Naive thymus-derived CD8-positive, alpha-beta T cell (primary cell): ENCODE measurements around the gene RPH3AL. TPM values are rescaled to one million over a fixed set of nuclear protein-coding genes. Genes with fewer than 3 reads are reported as not detected.

Experiments used
- ATAC-seq, 2 donors: fragments of 150-1000 bp; cut with Tn5 transposase in 1 of 2; sonication (Bioruptor Pico), chemical (Tn5 transposase) in 1 of 2; 1 replicate in 1 of 2; 2 replicates in 1 of 2; pipeline ENCODE4 v1.10.0; 2021; ENCODE audit warnings: mild to moderate bottlenecking in 2 of 2, moderate library complexity in 2 of 2
- POLR2A ChIA-PET: fragments of 350-600 bp; sonication (Branson Sonifier 250); formaldehyde crosslinking; loops from one replicate; lab custom pipeline; 2021; ENCODE audit warnings: antibody characterized with exemption; lab: Charles Lee
- DNase-seq, 10 donors: peaks; one replicate each; pipeline versions ENCODE4 v3.0.0 to v3.0.0-alpha.2; 2020 to 2022
- H3K27ac Mint-ChIP-seq, 10 donors: one replicate each; pipeline ENCODE4 v1.8.0; 2020 to 2022; ENCODE audit warnings: mild to moderate bottlenecking in 10 of 10, mixed read lengths in 10 of 10, moderate library complexity in 4 of 10, inconsistent platforms in 1 of 10
- H3K27me3 Mint-ChIP-seq, 5 donors: one replicate each; pipeline ENCODE4 v1.8.0; 2021 to 2022; ENCODE audit warnings: mixed read lengths in 5 of 5
- H3K36me3 Mint-ChIP-seq, 3 donors: one replicate each; pipeline ENCODE4 v1.8.0; 2020 to 2022; ENCODE audit warnings: mixed read lengths in 3 of 3, mild to moderate bottlenecking in 2 of 3, inconsistent platforms in 1 of 3
- H3K4me1 Mint-ChIP-seq, 4 donors: one replicate each; pipeline ENCODE4 v1.8.0; 2021 to 2022; ENCODE audit warnings: mixed read lengths in 4 of 4
- H3K4me3 Mint-ChIP-seq, 10 donors: one replicate each; pipeline ENCODE4 v1.8.0; 2020 to 2022; ENCODE audit warnings: mild to moderate bottlenecking in 10 of 10, mixed read lengths in 10 of 10, moderate library complexity in 6 of 10, inconsistent platforms in 1 of 10
- H3K9me3 Mint-ChIP-seq, 9 donors: one replicate each; pipeline ENCODE4 v1.8.0; 2020 to 2022; ENCODE audit warnings: mixed read lengths in 9 of 9, mild to moderate bottlenecking in 3 of 9, inconsistent platforms in 1 of 9, moderate library complexity in 1 of 9
- polyA plus RNA-seq, 3 donors: library from polyadenylated mRNA; unstranded; fragments of 300-500 nt; fragmentation: Illumina TruSeq; gene quantifications; one replicate each; pipeline ENCODE4 v1.2.3, GENCODE V29; 2021
- total RNA-seq, 8 experiments: library from RNA in 2 of 8; stranded (reverse) in 2 of 8; gene quantifications; one replicate each; pipeline ENCODE4 v1.2.3 and lab custom pipeline; 2021 to 2026

RPH3AL gene
- total and polyA plus RNA-seq, 5 experiments from 2014 or later, result 1.9 to 30.0 (median 5.7) TPM

GRCh38 chr17:284676-285355, 67.8 kb downstream of the RPH3AL start:
- Mint-ChIP-seq H3K27ac (peak overlapping the region in 1 of 10 donors; percentile 29), H3K4me3 (no peak overlapping the region), H3K4me1 (peaks cover 3 to 5% (median 4%) of the 10 kb centered on the region in 4 donors), H3K36me3 (peaks cover 0 to 2% (median 0%) of the 10 kb centered on the region in 3 donors), H3K9me3 (no peaks in the 10 kb centered on the region), H3K27me3 (peaks cover 0 to 11% (median 0%) of the 10 kb centered on the region in 5 donors)
- POLR2A ChIA-PET, result no interaction called here
- no peak for DNase-seq
- ATAC-seq, result no peak

GRCh38 chr17:283911-284675, 68.5 kb downstream of the RPH3AL start:
- Mint-ChIP-seq H3K36me3 (peaks cover 0 to 2% (median 0%) of the 10 kb centered on the region in 3 donors), H3K4me3 (no peak overlapping the region), H3K9me3 (no peaks in the 10 kb centered on the region), H3K4me1 (peaks cover 0 to 1% (median under 1%) of the 10 kb centered on the region in 4 donors), H3K27me3 (peaks cover 0 to 6% (median 0%) of the 10 kb centered on the region in 5 donors), H3K27ac (no peak overlapping the region)
- ATAC-seq (no peak), DNase-seq (no peak)
- POLR2A ChIA-PET, result no interaction called here

- DNase-seq (no peak), ATAC-seq (no peak)
- Mint-ChIP-seq H3K4me1 (no peaks in the 10 kb centered on the region), H3K4me3 (no peak overlapping the region), H3K9me3 (no peaks in the 10 kb centered on the region), H3K36me3 (peaks cover 0 to 2% (median 0%) of the 10 kb centered on the region in 3 donors), H3K27me3 (peaks cover 0 to 6% (median 0%) of the 10 kb centered on the region in 5 donors), H3K27ac (no peak overlapping the region)
- POLR2A ChIA-PET, result no interaction called here
These were observed 69.4 kb downstream of the RPH3AL start for GRCh38 chr17:282912-283882.

- no peak for DNase-seq
- POLR2A ChIA-PET, result no interaction called here
These were observed 70.4 kb downstream of the RPH3AL start for GRCh38 chr17:282000-282911.

GRCh38 chr17:281365-281999, 71.1 kb downstream of the RPH3AL start:
- ATAC-seq (no peak), DNase-seq (no peak)
- peak overlapping the region in 1 of 10 donors; percentile 5 for H3K27ac Mint-ChIP-seq
- no peak overlapping the region for H3K4me3 Mint-ChIP-seq
- POLR2A ChIA-PET, result no interaction called here
- H3K36me3 Mint-ChIP-seq, result peaks cover 0 to 2% (median 0%) of the 10 kb centered on the region in 3 donors
- peaks cover 0 to 6% (median 0%) of the 10 kb centered on the region in 5 donors for H3K27me3 Mint-ChIP-seq
- no peaks in the 10 kb centered on the region for H3K4me1 Mint-ChIP-seq
- H3K9me3 Mint-ChIP-seq, result no peaks in the 10 kb centered on the region

More at GRCh38 chr17:282000-282911, 70.4 kb downstream of the RPH3AL start:
- Mint-ChIP-seq H3K4me1 (no peaks in the 10 kb centered on the region), H3K27ac (peak overlapping the region in 1 of 10 donors; percentile 5), H3K27me3 (peaks cover 0 to 6% (median 0%) of the 10 kb centered on the region in 5 donors), H3K36me3 (peaks cover 0 to 2% (median 0%) of the 10 kb centered on the region in 3 donors), H3K4me3 (no peak overlapping the region), H3K9me3 (no peaks in the 10 kb centered on the region)
- no peak for ATAC-seq

GRCh38 chr17:280901-281300, 71.7 kb downstream of the RPH3AL start:
- Mint-ChIP-seq H3K36me3 (peaks cover 0 to 2% (median 0%) of the 10 kb centered on the region in 3 donors), H3K9me3 (no peaks in the 10 kb centered on the region), H3K27ac (no peak overlapping the region), H3K27me3 (peaks cover 0 to 6% (median 0%) of the 10 kb centered on the region in 5 donors), H3K4me1 (no peaks in the 10 kb centered on the region), H3K4me3 (no peak overlapping the region)
- no peak for DNase-seq
- no peak for ATAC-seq
- POLR2A ChIA-PET, result no interaction called here

- peak overlapping the region in 2 of 10 donors; percentile 2 to 18 for H3K27ac Mint-ChIP-seq
- no peaks in the 10 kb centered on the region for H3K9me3 Mint-ChIP-seq
- H3K4me3 Mint-ChIP-seq, result no peak overlapping the region
- H3K4me1 Mint-ChIP-seq, result no peaks in the 10 kb centered on the region
- no peak for ATAC-seq
- peaks cover 0 to 2% (median 0%) of the 10 kb centered on the region in 3 donors for H3K36me3 Mint-ChIP-seq
- DNase-seq, result no peak
- POLR2A ChIA-PET, result no interaction called here
- peaks cover 0 to 6% (median 0%) of the 10 kb centered on the region in 5 donors for H3K27me3 Mint-ChIP-seq
These were observed 72.4 kb downstream of the RPH3AL start for GRCh38 chr17:280216-280615.

- ATAC-seq (no peak), DNase-seq (no peak)
- POLR2A ChIA-PET, result no interaction called here
- H3K27me3 Mint-ChIP-seq, result peaks cover 0 to 6% (median 0%) of the 10 kb centered on the region in 5 donors
- H3K4me1 Mint-ChIP-seq, result no peaks in the 10 kb centered on the region
- H3K36me3 Mint-ChIP-seq, result peaks cover 0 to 2% (median 0%) of the 10 kb centered on the region in 3 donors
- H3K9me3 Mint-ChIP-seq, result no peaks in the 10 kb centered on the region
- peak overlapping the region in 3 of 10 donors; percentile 2 to 78 (median 18) for H3K27ac Mint-ChIP-seq
- H3K4me3 Mint-ChIP-seq, result no peak overlapping the region
These were observed 72.8 kb downstream of the RPH3AL start for GRCh38 chr17:279776-280175.

GRCh38 chr17:279331-279730, 73.3 kb downstream of the RPH3AL start:
- peak overlapping the region in 2 of 10 donors; percentile 18 to 78 for H3K27ac Mint-ChIP-seq
- peaks cover 0 to 2% (median 0%) of the 10 kb centered on the region in 3 donors for H3K36me3 Mint-ChIP-seq
- H3K4me1 Mint-ChIP-seq, result no peaks in the 10 kb centered on the region
- POLR2A ChIA-PET, result no interaction called here
- H3K4me3 Mint-ChIP-seq, result no peak overlapping the region
- DNase-seq, result no peak
- H3K9me3 Mint-ChIP-seq, result no peaks in the 10 kb centered on the region
- peaks cover 0 to 6% (median 0%) of the 10 kb centered on the region in 5 donors for H3K27me3 Mint-ChIP-seq
- ATAC-seq, result no peak

GRCh38 chr17:278676-279059, 73.9 kb downstream of the RPH3AL start:
- Mint-ChIP-seq H3K36me3 (peaks cover 0 to 2% (median 0%) of the 10 kb centered on the region in 3 donors), H3K4me1 (no peaks in the 10 kb centered on the region), H3K27me3 (peaks cover 0 to 6% (median 0%) of the 10 kb centered on the region in 5 donors), H3K4me3 (no peak overlapping the region), H3K27ac (peak overlapping the region in 2 of 10 donors; percentile 37 to 41), H3K9me3 (no peaks in the 10 kb centered on the region)
- DNase-seq (no peak), ATAC-seq (no peak)
- POLR2A ChIA-PET, result no interaction called here

GRCh38 chr17:278055-278675, 74.4 kb downstream of the RPH3AL start:
- H3K27me3 Mint-ChIP-seq, result peaks cover 0 to 6% (median 0%) of the 10 kb centered on the region in 5 donors
- peaks cover 0 to 2% (median 0%) of the 10 kb centered on the region in 3 donors for H3K36me3 Mint-ChIP-seq
- no peaks in the 10 kb centered on the region for H3K9me3 Mint-ChIP-seq
- H3K4me1 Mint-ChIP-seq, result no peaks in the 10 kb centered on the region
- ATAC-seq (no peak), DNase-seq (no peak)
- no peak overlapping the region for H3K4me3 Mint-ChIP-seq
- peak overlapping the region in 1 of 10 donors; percentile 41 for H3K27ac Mint-ChIP-seq
- POLR2A ChIA-PET, result no interaction called here
